ENCODE data around the gene RASL10B. TPM values are rescaled to one million over a fixed set of nuclear protein-coding genes. Genes with fewer than 3 reads are reported as not detected.

The RASL10B gene
- total and polyA plus RNA-seq, 10 of the 15 experiments (the other 5 are each of a cell fraction or from before 2014, with no cell fraction given) = not detected

- RAD21 ChIA-PET (ENCODE audit: unreplicated experiment) = no interaction called here
- intact Hi-C loops (cut with micrococcal nuclease; ENCODE audit: unreplicated experiment) (no loop called here), in situ Hi-C loops (cut with MboI) (no loop called here)
- no TSS peak for BruUV-seq (replicated peaks)
- H3K4me3 ChIP-seq = no peak overlapping the region
- whole genome bisulfite sequencing (ENCODE audit: insufficient coverage, insufficient replicate concordance, low lambda C conversion rate, missing lambda C conversion rate) = 98% methylated on average over 5 of the region's 5 CpGs
- DNase-seq (ENCODE audit: low read depth, low spot score) = no peak
- H3K27ac ChIP-seq (ENCODE audit: control insufficient read depth, insufficient read depth) = no peak overlapping the region
- H3K36me3 ChIP-seq (ENCODE audit: control insufficient read depth in 2 of 2, insufficient read depth in 2 of 2, low read length in 1 of 2) = peaks cover 3 to 5% of the 10 kb centered on the region in 2 experiments; a peak in 3 of 4 replicates
- POLR2A ChIA-PET = no interaction called here
- no peak for ATAC-seq
- TF ChIP-seq SIX5 (IDR thresholded peaks at IDR 0.05; ENCODE audit: low read depth, low read length, severe bottlenecking) (no peak), ZNF622 (IDR thresholded peaks at IDR 0.05) (no peak), MEF2B (IDR thresholded peaks at IDR 0.05; ENCODE audit: partially characterized antibody, poor library complexity, severe bottlenecking) (no peak), MEF2A (IDR thresholded peaks at IDR 0.05; ENCODE audit: insufficient read depth, low read depth, low read length) (no peak), STAT3 (IDR thresholded peaks at IDR 0.05; ENCODE audit: low read depth, low read length) (no peak), JUND (IDR thresholded peaks at IDR 0.05; ENCODE audit: low read depth, low read length) (no peak), GATAD2B (conservative IDR thresholded peaks at IDR 0.05; ENCODE audit: low read depth) (no peak)
- no peak overlapping the region for H2AFZ ChIP-seq (ENCODE audit: control insufficient read depth, low read depth, low read length)
- no peaks in the 10 kb centered on the region for H3K27me3 ChIP-seq (replicated peaks in 1 of 2; ENCODE audit: control insufficient read depth in 2 of 2, insufficient read depth in 2 of 2, low read length in 1 of 2)
- no peak overlapping the region for H3K4me2 ChIP-seq (ENCODE audit: control insufficient read depth, insufficient read depth)
- H4K20me1 ChIP-seq (ENCODE audit: control insufficient read depth, insufficient read depth) = no peaks in the 10 kb centered on the region
- CTCF ChIA-PET = interaction anchor here (3.1 kb wide), 1 partner anchor 21 kb away, joined by 11 read pairs; no protein-coding TSS in a partner anchor
- H3K79me2 ChIP-seq (ENCODE audit: control insufficient read depth, insufficient read depth, low read length) = no peaks in the 10 kb centered on the region
- SMC1A ChIA-PET (ENCODE audit: uncharacterized antibody, unreplicated experiment) = interaction anchor here (1.2 kb wide), 1 partner anchor 10 kb away, joined by 3 read pairs; no protein-coding TSS in a partner anchor
- H3K9ac ChIP-seq (ENCODE audit: control insufficient read depth, insufficient read depth, low read length) = no peak overlapping the region
- FAIRE-seq = no peak
- no peaks in the 10 kb centered on the region for H3K4me1 ChIP-seq (ENCODE audit: control insufficient read depth, insufficient read depth, low read length)
- no peaks in the 10 kb centered on the region for H3K9me3 ChIP-seq (replicated peaks; ENCODE audit: control insufficient read depth, insufficient read depth, low read length)
These were observed 4.4 kb upstream of the RASL10B start for GRCh38 chr17:35726953-35727460.

GRCh38 chr17:35727635-35728034 is 3.8 kb upstream of the RASL10B start:
- H3K27ac ChIP-seq (ENCODE audit: control insufficient read depth, insufficient read depth) = no peak overlapping the region
- DNase-seq (ENCODE audit: low read depth, low spot score) (no peak), FAIRE-seq (no peak), ATAC-seq (no peak)
- no peak overlapping the region for H3K4me3 ChIP-seq
- intact Hi-C loops (cut with micrococcal nuclease; ENCODE audit: unreplicated experiment) (no loop called here), in situ Hi-C loops (cut with MboI) (no loop called here)
- ChIA-PET SMC1A (ENCODE audit: uncharacterized antibody, unreplicated experiment) (interaction anchor here (1.2 kb wide), 1 partner anchor 10 kb away, joined by 3 read pairs; no protein-coding TSS in a partner anchor), RAD21 (ENCODE audit: unreplicated experiment) (no interaction called here), CTCF (interaction anchor here (0.7 to 3.1 kb wide), 2 partner anchors 20 to 557 kb away, joined by 3 to 11 read pairs; no protein-coding TSS in a partner anchor), POLR2A (no interaction called here)
- no peaks in the 10 kb centered on the region for H3K4me1 ChIP-seq (ENCODE audit: control insufficient read depth, insufficient read depth, low read length)
- H3K36me3 ChIP-seq (ENCODE audit: control insufficient read depth in 2 of 2, insufficient read depth in 2 of 2, low read length in 1 of 2) = peaks cover 3 to 5% of the 10 kb centered on the region in 2 experiments; a peak in 3 of 4 replicates
- 86% methylated on average over 5 of the region's 5 CpGs for WGBS (ENCODE audit: insufficient coverage, insufficient replicate concordance, low lambda C conversion rate, missing lambda C conversion rate)
- no TSS peak for BruUV-seq (replicated peaks)
- no peak for TF ChIP-seq NFYB (IDR thresholded peaks at IDR 0.05; ENCODE audit: insufficient read depth, low read depth, low read length)
- H4K20me1 ChIP-seq (ENCODE audit: control insufficient read depth, insufficient read depth) = no peaks in the 10 kb centered on the region
- H3K4me2 ChIP-seq (ENCODE audit: control insufficient read depth, insufficient read depth) = no peak overlapping the region
- H3K79me2 ChIP-seq (ENCODE audit: control insufficient read depth, insufficient read depth, low read length) = no peaks in the 10 kb centered on the region
- no peak overlapping the region for H3K9ac ChIP-seq (ENCODE audit: control insufficient read depth, insufficient read depth, low read length)
- H3K9me3 ChIP-seq (replicated peaks; ENCODE audit: control insufficient read depth, insufficient read depth, low read length) = no peaks in the 10 kb centered on the region
- H3K27me3 ChIP-seq (replicated peaks in 1 of 2; ENCODE audit: control insufficient read depth in 2 of 2, insufficient read depth in 2 of 2, low read length in 1 of 2) = no peaks in the 10 kb centered on the region
- H2AFZ ChIP-seq (ENCODE audit: control insufficient read depth, low read depth, low read length) = no peak overlapping the region

Measured in GM12878 (cell line).